GM11168 (cell line): ENCODE measurements around the gene ISOC2.
"Not testable (repeated sequence)": the region's sequence is repeated elsewhere in the genome, so short reads cannot be mapped to it uniquely, and the experiment has no call there.

ENCODE experiments used
- in situ Hi-C: fragments of 300-500 bp; cut with MboI; formaldehyde crosslinking; loops from one replicate; pipeline ENCODE4 v1.12.0; 2022; ENCODE audit warnings: low sequenced_read_pairs; ENCODE audit not compliant: unreplicated experiment

The ISOC2 gene, protein sequence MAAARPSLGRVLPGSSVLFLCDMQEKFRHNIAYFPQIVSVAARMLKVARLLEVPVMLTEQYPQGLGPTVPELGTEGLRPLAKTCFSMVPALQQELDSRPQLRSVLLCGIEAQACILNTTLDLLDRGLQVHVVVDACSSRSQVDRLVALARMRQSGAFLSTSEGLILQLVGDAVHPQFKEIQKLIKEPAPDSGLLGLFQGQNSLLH

DNA sequence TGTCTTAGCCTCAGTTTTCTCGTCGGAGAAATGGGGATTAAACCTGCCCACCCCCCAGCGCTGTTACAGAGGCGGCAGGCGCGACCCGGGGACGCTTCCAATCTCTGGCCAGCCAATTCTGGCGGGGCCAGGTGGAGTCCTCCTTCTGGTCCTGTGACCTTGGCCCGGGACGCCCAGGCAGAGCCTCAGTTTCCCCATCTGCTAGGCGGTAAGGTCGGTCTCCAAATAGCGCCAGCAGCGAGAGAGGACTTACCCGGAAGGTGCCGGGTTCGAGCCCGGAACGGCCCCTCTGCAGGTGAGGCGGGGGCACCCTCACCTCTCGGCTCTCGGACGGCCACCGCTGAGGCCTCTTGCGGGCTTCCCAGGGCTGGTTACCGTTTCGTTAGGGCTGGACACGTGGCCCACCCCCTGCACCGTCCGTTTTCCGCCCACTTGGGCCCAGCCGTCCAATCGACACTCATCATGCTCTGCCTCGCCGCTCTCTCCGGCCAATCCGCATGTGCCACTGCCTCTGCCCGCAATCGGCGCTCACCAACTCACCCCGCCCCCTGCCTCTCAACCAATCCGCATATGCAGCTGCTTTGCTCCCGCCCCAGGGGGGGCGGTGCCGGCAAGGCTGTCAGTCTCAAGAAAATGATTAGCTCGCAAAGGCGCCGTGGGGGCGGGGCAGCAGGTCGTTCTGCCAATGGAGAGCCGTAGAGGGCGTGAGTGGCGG lies at the start of gene ISOC2:
ISOC2 (minus strand) TSS at position 384 of the 715 bp plus-strand sequence. CDS start 5,156 bp downstream, outside the sequence.
- in situ Hi-C loops: no loop called here

DNA sequence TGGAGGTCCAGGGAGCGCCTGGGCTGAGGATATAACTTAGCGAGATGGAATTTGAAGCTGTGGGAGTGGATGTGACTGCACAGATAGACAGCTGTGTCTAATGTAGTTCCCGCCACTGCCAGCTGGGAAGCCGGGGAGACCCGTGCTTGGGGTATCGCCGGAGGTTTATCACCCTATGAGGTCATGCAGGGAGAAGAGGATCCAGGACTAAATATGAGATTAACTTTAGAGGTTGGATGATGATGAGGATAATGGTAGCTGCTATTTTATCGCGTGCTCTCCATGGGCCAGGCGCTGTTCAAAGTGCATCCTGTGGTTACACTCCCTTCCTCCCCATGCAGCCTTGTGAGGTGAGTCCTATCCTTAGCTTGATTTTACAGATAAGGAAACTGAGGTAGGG lies 46.7 kb upstream of the ISOC2 start:
- in situ Hi-C loops: no loop called here

DNA sequence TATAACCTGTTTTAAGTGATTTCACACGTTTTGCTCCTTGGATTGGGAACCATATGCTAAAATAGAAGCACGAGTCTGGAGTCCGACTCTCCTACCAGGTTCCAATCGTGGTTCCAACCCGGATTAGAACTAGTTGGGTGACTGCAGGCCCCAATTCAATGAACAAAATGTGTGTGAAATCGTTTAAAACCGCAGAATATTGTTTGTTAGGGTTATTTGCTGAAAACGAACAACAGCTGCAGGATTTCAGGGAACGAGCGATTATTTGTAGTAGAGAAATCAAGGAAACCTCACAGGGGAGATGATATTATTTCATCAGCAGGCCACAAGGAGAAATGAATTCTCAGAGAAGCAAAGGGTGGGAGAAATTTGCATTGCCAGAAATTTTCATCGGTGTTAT lies 43.5 kb upstream of the ISOC2 start:
- in situ Hi-C loops: no loop called here

DNA sequence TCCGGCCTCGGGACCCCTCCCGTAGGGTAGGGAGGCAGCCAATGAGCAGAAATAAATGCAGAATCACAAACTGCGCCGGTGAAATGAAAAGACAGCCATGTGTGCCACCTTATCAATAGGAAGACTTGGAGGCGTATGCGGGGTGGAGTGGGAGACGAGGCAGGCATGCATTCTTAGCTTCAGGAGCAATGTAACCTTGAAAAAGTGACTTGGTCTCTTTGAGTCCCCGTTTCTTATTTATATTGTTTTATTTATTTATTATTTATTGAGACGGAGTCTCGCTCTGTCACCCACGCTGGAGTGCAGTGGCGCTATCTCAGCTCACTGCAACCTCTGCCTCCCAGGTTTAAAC lies 42.8 kb upstream of the ISOC2 start:
- in situ Hi-C loops: no loop called here

DNA sequence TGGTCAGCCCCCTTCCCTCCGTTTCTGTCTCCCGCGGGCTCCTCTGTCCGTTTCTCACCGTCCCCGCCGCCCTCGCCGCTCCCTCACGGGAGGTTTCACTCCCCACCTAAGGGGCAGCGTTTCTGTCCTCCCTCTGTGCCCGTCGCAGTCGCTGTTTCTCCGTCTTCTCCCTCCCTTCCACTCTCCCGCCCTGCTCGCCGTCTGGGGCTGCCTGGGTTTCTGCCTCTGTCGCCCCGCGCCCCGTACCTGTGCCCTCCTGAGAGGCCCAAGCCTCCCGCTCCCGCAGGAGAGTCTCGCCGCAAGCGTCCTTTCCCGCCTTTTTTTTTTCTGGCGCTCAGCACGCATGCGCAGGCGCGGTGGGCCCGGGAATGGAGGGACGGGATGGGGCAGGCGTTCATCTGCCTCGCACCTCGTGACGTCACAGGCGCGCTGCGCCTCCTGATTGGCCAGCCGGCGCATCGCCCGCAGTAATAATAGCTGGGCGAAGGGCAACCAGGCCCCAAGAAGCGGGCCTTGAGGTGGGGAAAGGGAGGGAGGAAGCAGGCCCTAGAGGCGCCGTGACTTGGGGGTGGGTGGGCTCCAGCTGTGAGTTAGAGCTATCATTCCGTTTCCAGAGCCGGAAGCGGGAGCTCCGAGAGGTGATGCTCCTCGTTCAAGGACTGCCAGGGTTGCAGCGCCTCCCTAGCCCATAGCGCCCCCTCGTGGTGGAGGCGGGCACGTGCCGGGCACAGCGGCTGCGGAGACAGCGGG lies 42.2 kb upstream of the ISOC2 start:
- in situ Hi-C loops: no loop called here

DNA sequence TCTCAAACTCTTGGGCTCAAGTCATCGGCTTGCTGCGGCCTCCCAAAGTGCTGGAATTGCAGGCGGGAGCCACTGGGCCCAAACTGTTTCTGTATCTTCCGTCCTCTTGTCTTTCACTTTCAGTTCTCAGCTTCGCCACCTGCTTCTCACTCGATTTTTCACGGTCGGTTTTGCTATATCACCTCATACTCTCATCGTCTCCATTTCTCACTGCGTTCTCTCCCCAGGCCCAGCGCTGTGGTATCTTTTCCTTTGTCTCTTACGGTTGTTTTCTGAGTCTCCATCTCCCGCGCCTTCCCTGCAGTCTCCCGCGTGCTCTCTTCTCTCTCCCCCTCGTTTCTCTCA lies 41.7 kb upstream of the ISOC2 start:
- in situ Hi-C loops: no loop called here

DNA sequence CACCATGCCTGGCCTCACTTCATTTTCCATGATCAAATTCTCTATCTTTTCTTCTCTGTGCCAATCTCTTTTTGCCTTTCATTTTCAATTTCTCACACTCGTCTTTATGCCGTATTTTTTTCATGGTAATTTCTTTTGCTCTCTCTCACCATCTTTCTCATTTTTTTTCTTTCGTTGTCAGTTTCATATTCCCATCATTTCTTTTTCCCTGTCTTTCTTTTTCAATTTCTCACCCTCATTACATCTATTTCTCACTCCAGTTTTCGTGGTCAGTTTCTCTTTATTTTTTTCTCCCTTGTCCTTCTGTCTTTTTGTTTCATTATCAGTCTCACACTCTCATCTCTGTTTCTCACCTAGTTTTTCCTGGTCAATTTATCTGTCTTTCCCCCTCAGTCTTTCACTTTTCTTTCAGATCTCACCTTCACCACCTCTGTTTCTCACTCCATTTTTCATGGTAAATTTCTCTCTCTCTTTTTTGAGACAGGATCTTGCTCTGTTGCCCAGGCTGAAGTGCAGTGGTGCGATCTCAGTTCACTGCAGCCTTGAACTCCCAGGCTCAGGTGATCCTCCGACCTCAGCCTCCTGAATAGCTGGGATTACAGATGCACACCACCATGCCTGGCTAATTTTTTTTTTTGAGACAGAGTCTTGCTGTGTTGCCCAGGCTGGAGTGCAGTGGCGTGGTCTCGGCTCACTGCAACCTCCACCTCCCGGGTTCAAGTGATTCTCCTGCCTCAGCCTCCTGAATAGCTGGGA lies 40.9 kb upstream of the ISOC2 start:
- in situ Hi-C loops: no loop called here

DNA sequence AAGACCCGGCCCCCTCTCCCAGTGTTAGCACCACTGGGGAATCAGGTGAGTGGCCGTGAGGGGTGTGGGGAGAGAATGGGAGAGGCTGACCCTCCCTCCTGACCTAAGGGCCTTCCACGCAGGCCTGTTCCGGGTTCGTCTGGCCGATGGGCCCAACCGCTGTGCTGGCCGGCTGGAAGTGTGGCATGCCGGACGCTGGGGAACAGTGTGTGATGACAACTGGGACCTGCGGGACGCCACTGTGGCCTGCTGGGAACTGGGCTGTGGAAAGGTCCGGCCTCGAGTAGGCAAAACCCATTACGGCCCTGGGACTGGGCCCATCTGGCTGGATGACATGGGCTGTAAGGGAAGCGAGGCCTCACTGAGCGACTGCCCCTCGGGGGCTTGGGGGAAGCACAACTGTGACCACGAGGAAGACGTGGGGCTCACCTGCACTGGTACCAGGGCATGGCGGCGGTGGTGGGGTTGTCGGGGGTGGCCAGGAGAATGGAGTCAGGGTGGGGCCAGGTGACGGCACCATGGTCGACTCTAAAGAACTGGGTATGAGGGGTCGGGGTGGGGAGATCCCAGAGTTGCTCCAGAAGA lies 39.0 kb upstream of the ISOC2 start:
- in situ Hi-C loops: no loop called here

DNA sequence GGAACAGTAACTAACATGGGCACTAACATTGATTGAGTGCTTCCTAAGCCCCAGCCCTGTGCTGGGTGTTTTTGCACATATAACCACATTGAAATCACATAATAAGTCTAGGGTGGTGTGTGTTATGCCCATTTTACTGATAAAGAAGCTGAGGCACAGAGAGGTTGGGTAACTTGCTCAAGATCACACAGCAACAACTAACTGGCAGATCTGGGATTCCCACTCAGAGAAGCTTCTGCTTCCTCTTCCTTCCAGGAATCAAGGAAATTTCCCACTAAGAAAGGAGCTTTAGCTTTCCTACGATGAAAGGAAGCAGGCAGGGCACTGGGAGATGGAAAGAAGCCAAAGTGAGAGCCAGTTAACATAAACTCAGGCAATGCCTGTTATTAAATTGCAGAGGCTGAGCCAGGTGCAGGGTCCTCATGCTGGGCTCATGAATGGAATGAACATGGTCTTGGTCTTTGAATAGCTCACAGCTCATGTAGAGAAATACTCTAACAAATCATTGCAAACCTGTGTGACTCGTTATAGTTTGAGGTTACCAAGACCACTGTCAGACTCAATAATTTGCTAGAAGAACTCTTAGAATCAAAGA lies 36.9 kb upstream of the ISOC2 start:
- in situ Hi-C loops: no loop called here

DNA sequence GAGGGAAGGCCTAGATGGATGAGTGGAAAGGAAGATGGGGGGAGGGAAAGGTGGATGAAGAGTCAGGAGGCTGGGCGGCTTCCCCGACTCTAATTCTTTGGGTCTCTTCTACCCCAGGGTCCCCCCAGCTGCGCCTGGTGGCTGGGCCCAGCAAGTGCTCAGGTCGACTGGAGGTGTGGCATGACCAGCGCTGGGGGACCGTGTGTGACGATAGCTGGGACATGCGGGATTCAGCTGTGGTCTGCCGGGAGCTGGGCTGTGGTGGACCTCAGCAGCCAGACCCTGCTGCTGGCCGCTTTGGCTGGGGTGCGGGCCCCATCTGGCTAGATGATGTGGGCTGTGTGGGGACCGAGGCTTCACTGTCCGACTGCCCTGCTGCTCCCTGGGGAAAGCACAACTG lies 36.3 kb upstream of the ISOC2 start:
- in situ Hi-C loops: no loop called here

DNA sequence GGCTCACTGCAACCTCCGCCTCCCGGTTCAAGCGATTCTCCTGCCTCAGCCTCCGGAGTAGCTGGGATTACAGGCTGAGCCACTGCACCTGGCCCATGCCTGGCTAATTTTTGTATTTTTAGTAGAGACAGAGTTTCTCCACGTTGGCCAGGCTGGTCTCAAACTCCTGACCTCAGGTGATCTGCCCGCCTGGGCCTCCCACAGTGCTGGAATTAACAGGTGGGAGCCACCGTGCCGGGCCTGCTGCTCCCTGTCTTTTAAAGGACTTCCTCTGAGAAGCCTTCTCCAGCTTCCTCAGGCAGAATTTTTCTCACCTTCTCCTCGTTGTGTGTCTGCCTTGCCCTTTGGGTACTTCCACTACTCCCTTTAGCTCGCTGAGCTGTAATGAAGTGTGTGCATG lies 35.4 kb upstream of the ISOC2 start:
- in situ Hi-C loops: not testable (repeated sequence)

DNA sequence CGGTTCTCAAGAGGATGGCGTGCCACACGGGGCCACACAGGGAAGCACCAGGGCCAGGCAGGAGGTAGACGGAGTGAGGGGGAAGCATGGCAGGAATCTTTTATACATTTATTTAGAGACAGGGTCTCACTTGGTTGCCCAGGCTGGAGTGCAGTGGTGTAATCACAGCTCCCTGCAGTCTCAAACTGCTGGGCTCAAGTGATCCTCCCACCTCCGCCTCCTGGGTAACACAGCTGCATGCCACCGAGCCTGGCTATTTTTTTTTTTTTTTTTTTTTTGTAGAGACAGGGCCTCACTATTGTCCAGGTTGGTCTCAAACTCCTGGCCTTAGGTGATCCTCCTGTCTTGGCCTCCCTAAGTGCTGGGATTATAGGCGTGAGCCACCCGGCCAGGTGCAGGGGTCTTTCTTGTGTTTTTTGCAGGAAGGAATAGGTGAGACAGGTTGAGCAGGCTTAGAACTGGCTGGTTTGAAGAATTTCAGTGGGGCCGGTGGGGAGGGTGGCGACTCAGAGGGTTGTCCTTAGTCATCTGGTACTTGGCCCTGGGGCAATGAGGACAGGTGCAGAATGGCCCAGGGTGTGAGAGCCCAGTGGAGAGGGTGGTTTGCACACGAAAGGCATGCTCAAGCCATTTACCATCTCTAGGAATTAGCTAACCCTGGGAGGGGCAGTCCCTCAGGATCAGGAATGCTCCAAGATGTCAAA lies 34.4 kb upstream of the ISOC2 start:
- in situ Hi-C loops: no loop called here

DNA sequence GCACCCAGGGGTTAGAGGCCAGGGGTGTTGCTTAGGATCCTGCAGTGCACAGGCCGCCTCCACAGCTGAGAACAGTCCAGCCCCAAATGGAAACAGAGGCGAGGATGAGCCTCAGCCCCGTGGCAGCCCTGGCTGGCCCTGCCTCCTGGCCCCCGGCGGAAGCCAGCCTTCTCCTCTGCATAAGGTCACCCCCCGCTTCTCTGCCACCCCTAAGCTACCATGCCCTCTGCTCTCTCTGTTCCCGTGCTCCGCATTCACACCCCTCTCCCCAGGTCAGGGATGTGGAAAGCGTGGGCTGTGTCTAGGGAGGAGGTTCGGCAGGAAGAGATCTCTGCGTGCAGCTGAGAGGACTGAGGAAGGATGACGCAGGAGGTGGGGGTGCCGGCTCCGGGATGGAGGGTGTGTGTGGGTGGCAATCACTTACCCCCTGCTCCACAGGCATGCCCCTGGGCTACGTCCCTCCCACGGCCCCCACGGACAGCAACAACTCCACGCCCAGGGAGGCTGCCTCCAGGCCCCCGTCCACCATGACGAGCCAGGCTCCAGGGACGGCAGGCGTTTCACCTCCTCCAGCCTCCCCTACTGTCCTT lies 32.8 kb upstream of the ISOC2 start:
- in situ Hi-C loops: no loop called here

DNA sequence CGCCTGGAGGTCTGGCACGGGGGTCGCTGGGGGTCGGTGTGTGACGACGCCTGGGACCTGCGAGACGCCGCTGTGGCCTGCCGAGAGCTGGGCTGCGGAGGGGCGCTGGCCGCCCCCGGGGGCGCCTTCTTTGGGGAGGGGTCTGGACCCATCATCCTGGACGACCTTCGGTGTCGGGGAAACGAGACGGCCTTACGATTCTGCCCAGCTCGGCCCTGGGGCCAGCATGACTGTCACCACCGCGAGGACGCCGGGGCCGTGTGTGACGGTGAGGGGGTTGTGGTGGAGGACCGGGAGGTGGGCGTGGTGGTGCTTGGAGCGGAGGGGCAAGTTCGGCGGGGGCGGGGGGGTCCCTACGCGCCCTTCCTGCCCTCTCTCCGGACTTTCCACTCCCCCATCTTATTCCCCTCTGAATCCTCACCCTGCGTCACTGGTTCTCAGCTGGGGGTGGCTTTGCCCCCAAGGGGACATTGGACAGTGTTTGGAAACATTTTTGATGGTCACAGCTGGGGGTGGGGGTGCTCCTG lies 32.3 kb upstream of the ISOC2 start:
- in situ Hi-C loops: no loop called here

DNA sequence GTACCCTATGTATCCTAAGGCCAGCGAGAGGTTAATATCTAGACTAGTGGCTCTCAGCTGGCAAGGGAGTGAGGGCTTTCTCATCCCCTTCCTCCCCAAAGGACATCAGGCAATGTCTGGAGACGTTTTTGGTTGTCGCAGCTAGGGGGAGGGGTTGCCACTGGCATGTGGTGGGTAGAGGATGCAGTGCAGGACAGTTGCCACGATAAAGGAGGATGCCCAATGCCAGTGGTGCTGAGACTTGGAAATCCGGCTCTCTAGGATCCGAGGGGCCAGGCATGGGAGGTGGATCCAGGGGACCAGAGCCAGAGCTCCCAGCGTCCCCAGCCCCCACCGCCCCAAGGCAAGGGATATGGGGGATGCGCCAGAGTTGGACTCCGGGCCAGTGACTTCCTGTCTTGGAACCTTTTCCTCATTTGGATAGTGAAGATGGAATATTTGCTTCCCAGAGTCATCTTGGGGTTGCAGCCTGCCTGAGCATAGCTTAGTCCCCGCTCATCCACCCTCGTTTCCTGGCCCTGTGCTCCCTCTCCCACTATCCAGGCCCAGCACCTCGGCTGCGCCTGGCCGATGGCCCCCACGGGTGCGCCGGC lies 31.7 kb upstream of the ISOC2 start:
- in situ Hi-C loops: no loop called here

DNA sequence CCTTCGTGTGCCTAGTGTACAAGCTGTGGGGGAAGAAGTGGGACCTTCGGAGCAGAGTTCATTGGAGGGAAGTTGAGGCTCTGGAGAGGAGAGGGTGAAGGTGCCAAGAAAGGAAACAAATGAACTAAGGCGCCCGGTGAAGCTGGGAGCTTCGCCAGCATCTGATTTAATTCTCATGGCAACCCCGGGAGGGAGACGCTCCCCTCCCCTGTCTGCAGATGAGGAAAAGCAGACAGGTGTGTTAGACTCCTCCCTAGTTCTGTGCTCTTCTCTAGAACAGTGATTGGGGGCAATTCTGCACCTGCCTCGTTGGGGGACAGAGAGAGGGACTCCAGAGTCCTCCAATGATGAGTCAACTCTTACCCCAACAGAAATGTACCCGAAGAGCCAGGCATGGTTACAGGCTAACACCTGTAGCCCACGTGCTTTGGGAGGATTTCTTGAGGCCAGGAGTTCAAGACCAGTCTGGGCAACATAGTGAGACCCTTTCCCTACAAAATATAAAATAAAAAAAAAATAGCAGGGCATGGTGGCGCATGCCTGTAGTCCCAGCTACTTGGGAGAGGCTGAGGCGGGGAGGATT lies 31.0 kb upstream of the ISOC2 start:
- in situ Hi-C loops: no loop called here

DNA sequence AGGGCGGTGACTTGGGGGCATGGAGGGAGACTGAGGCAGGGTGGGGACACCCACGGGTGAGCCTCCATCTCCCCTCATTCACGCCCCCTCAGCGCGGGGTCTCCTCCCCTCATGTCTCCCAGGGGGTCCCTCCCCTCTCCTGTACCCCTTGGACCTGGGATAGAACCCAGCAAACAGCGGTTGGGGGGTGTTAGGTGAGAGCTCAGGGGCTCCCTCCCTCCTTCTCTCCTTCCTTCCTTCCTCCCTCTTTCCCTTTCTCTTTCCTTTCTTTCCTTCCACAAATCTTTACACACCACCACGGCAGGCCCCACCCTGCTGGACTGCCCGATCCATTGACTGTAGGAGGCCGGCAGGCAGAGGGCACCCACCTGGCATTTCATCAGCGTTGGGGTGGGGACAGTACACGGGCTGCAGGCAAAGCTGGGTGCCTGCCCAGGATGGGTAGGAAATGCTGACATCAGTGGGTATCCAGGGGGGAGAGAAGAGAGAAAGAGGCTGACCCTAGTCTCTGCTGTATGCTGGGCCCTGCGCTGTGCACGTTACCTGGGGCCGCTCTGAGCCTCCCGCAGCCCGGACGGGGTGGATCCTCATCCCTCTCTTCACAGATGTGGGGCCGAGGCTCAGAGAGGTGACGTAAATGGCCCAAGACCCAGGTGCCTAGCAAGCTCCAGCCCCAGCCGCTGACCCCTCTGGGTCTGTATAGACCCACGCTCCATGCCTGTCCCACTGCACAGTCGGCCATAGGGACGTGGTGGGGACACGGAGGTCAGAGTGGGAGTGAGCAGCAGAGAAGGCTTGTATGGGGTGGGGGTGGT lies 30.3 kb upstream of the ISOC2 start:
- in situ Hi-C loops: no loop called here
